GM12878 (cell line): Measurements from ENCODE around the gene CNOT3. TPM values are rescaled to one million over a fixed set of nuclear protein-coding genes. Genes with fewer than 3 reads are reported as not detected.

Experiments used
- ATAC-seq: fragments of 200-7000 bp; cut with Tn5 transposase; 3 replicates; pipeline ENCODE4 v1.9.1; 2020; ENCODE audit warnings: mild to moderate bottlenecking, moderate library complexity
- BruUV-seq: library from RNA; stranded (reverse); fragments of 400-500 nt; replicated peaks from 2 replicates; lab custom pipeline; 2021; lab: Mats Ljungman, UMichigan
- CTCF ChIA-PET: fragments of 300-600 bp; sonication (Branson Sonifier 250); formaldehyde crosslinking; extraction: SDS; loops from one replicate; lab custom pipeline; 2021; ENCODE audit warnings: inconsistent platforms; lab: Yijun Ruan, JAX
- POLR2A ChIA-PET: fragments of 350-600 bp; formaldehyde crosslinking; extraction: SDS; loops from one replicate; lab custom pipeline; 2021; ENCODE audit warnings: inconsistent platforms; lab: Charles Lee
- RAD21 ChIA-PET: fragments of 300-600 bp; sonication (Branson Sonifier 250); formaldehyde crosslinking; loops from one replicate; lab custom pipeline; 2023; ENCODE audit warnings: antibody characterized with exemption; ENCODE audit not compliant: unreplicated experiment; lab: Charles Lee
- SMC1A ChIA-PET: fragments of 300-600 bp; sonication (Branson Sonifier 250); formaldehyde crosslinking; loops from one replicate; lab custom pipeline; 2023; ENCODE audit not compliant: unreplicated experiment, uncharacterized antibody; lab: Charles Lee
- DNase-seq: peaks from one replicate; pipeline ENCODE4 v3.0.0-alpha.2; 2011; ENCODE audit warnings: low read depth, low spot score
- FAIRE-seq: peaks from 3 replicates; lab custom pipeline; 2011; peaks lifted over from hg19 to GRCh38; lab: Jason Lieb, UNC
- H2AFZ ChIP-seq: 2 replicates; pipeline ENCODE4 v1.6.0; 2011; ENCODE audit warnings: low read depth, low read length, control low read depth; ENCODE audit not compliant: control insufficient read depth
- H3K27ac ChIP-seq: 2 replicates; pipeline ENCODE4 v1.5.1; 2011; ENCODE audit warnings: control low read depth; ENCODE audit not compliant: control insufficient read depth, insufficient read depth
- H3K27me3 ChIP-seq, 2 experiments: replicated peaks in 1 of 2; 2 replicates each; pipeline versions ENCODE4 v1.6.0 to v1.6.1; 2011; ENCODE audit warnings: low read length in 1 of 2; ENCODE audit not compliant: control insufficient read depth in 2 of 2, insufficient read depth in 2 of 2
- H3K36me3 ChIP-seq, 2 experiments: 2 replicates each; pipeline ENCODE4 v1.5.1; 2011; ENCODE audit warnings: low read length in 1 of 2; ENCODE audit not compliant: control insufficient read depth in 2 of 2, insufficient read depth in 2 of 2
- H3K4me1 ChIP-seq: 2 replicates; pipeline ENCODE4 v1.6.1; 2011; ENCODE audit warnings: mild to moderate bottlenecking, low read length, moderate library complexity, mixed read lengths; ENCODE audit not compliant: control insufficient read depth, insufficient read depth
- H3K4me2 ChIP-seq: 2 replicates; pipeline ENCODE4 v1.6.0; 2011; ENCODE audit warnings: control low read depth; ENCODE audit not compliant: control insufficient read depth, insufficient read depth
- H3K4me3 ChIP-seq: fragments of 200-600 bp; sonication (generic); 2 replicates; pipeline ENCODE4 v1.5.1; 2016
- H3K79me2 ChIP-seq: 2 replicates; pipeline ENCODE4 v1.6.0; 2011; ENCODE audit warnings: low read length; ENCODE audit not compliant: control insufficient read depth, insufficient read depth
- H3K9ac ChIP-seq: 2 replicates; pipeline ENCODE4 v1.8.0; 2011; ENCODE audit warnings: low read length, control low read depth, mixed read lengths; ENCODE audit not compliant: control insufficient read depth, insufficient read depth
- H3K9me3 ChIP-seq: replicated peaks from 3 replicates; pipeline ENCODE4 v1.5.1; 2011; ENCODE audit warnings: mild to moderate bottlenecking, low read length; ENCODE audit not compliant: control insufficient read depth, insufficient read depth
- H4K20me1 ChIP-seq: 2 replicates; pipeline ENCODE4 v1.6.0; 2011; ENCODE audit not compliant: control insufficient read depth, insufficient read depth
- ATF3 ChIP-seq: IDR thresholded peaks from 2 replicates; pipeline ENCODE4 v1.6.1; 2011; ENCODE audit warnings: low read depth, mild to moderate bottlenecking, low read length, moderate library complexity, borderline replicate concordance; ENCODE audit errors: extremely low read depth
- CHD4 ChIP-seq: fragments of 200-600 bp; sonication (generic); IDR thresholded peaks from 2 replicates; pipeline ENCODE4 v1.6.1; 2016; ENCODE audit warnings: mild to moderate bottlenecking
- IRF3 ChIP-seq: fragments of 450-650 bp; IDR thresholded peaks from 2 replicates; pipeline ENCODE4 v1.6.1; 2014; ENCODE audit warnings: mild to moderate bottlenecking
- IRF5 ChIP-seq: fragments of 450-650 bp; IDR thresholded peaks from 2 replicates; pipeline ENCODE4 v1.6.1; 2017; ENCODE audit warnings: borderline replicate concordance
- LARP7 ChIP-seq: fragments of 450-650 bp; IDR thresholded peaks from 2 replicates; pipeline ENCODE4 v1.6.1; 2017; ENCODE audit warnings: mild to moderate bottlenecking
- NKRF ChIP-seq: fragments of 450-650 bp; conservative IDR thresholded peaks from 2 replicates; pipeline ENCODE4 v1.6.1; 2017; ENCODE audit warnings: mild to moderate bottlenecking, moderate library complexity
- PBX3 ChIP-seq: IDR thresholded peaks from 2 replicates; pipeline ENCODE4 v1.6.1; 2011; ENCODE audit warnings: mild to moderate bottlenecking, low read depth, low read length, moderate library complexity; ENCODE audit not compliant: insufficient replicate concordance
- POLR2A ChIP-seq: IDR thresholded peaks from 2 replicates; pipeline ENCODE4 v1.6.1; 2011; ENCODE audit warnings: low read depth, mild to moderate bottlenecking, low read length
- SMAD1 ChIP-seq: fragments of 450-650 bp; IDR thresholded peaks from 2 replicates; pipeline ENCODE4 v1.6.1; 2018; ENCODE audit warnings: mild to moderate bottlenecking, low read depth; ENCODE audit not compliant: partially characterized antibody
- SMC3 ChIP-seq: IDR thresholded peaks from 2 replicates; pipeline ENCODE4 v1.6.1; 2011; ENCODE audit warnings: low read length, improper control_type of control experiment, borderline replicate concordance
- SUPT20H ChIP-seq: IDR thresholded peaks from 2 replicates; pipeline ENCODE4 v1.6.1; 2011; ENCODE audit warnings: low read depth, mild to moderate bottlenecking, low read length, moderate library complexity, borderline replicate concordance; ENCODE audit not compliant: control insufficient read depth
- WRNIP1 ChIP-seq: IDR thresholded peaks from 2 replicates; pipeline ENCODE4 v1.6.1; 2011; ENCODE audit warnings: low read depth, low read length, improper control_type of control experiment, borderline replicate concordance
- ZBTB4 ChIP-seq: fragments of 450-650 bp; formaldehyde crosslinking; IDR thresholded peaks from 2 replicates; pipeline ENCODE4 v1.4.0; 2022; ENCODE audit warnings: mild to moderate bottlenecking, moderate library complexity
- ZNF24 ChIP-seq: fragments of 450-650 bp; IDR thresholded peaks from 2 replicates; pipeline ENCODE4 v1.6.1; 2017; ENCODE audit warnings: antibody characterized with exemption, mild to moderate bottlenecking
- whole genome bisulfite sequencing: methylation state at CpG from one replicate; pipeline ENCODE4 v1.1.6; 2016; ENCODE audit warnings: low lambda C conversion rate; ENCODE audit not compliant: insufficient replicate concordance, insufficient coverage; ENCODE audit errors: missing lambda C conversion rate; 5-methylcytosine and 5-hydroxymethylcytosine counted together
- in situ Hi-C: fragments of 300-500 bp; cut with MboI; formaldehyde crosslinking; loops from 9 replicates; pipeline ENCODE4 v1.14.3; 2018; ENCODE audit warnings: mixed read lengths
- intact Hi-C: fragments of 100-400 bp; cut with micrococcal nuclease; formaldehyde crosslinking; loops from one replicate; pipeline ENCODE4 v1.14.2; 2022; ENCODE audit not compliant: unreplicated experiment
- polyA plus RNA-seq, 11 experiments: library from polyadenylated mRNA; depleted of rRNA in 4 of 11; unstranded in 6 of 11; stranded (reverse) in 5 of 11; fragments of >200 nt; fragmentation: Nextera tagmentation in 4 of 11; fragmentation: Illumina TruSeq in 1 of 11; extraction: Ambion mirVana in 4 of 11; extraction: Trizol in 1 of 11; gene quantifications; 1 replicate in 1 of 11; 2 replicates in 10 of 11; pipeline versions ENCODE4 v1.2.1 to v1.2.3, GENCODE V29; 2011 to 2016; ENCODE audit warnings: inconsistent platforms in 2 of 11, missing spikeins in 2 of 11, low read depth in 1 of 11
- total RNA-seq, 4 experiments: library from RNA; depleted of rRNA in 3 of 4; stranded (reverse); fragments of >200 nt in 3 of 4; fragmentation: Illumina TruSeq in 1 of 4; extraction: Trizol in 1 of 4; gene quantifications; 2 replicates each; pipeline versions ENCODE4 v1.2.1 to v1.2.3, GENCODE V29; 2013 to 2021

Gene CNOT3
- total and polyA plus RNA-seq, 10 of the 15 experiments (the other 5 are each of a cell fraction or from before 2014, with no cell fraction given): 0.14 to 45.1 (median 14.0) TPM

- ATAC-seq: no peak
- Histone ChIP-seq H3K9ac (no peak overlapping the region), H3K4me2 (no peak overlapping the region), H3K4me3 (no peak overlapping the region), H3K4me1 (no peaks in the 10 kb centered on the region), H3K36me3 (no peaks in the 10 kb centered on the region), H3K9me3 (no peaks in the 10 kb centered on the region; the same call in 2 of the 3 replicates), H3K27ac (no peak overlapping the region), H2AFZ (no peak overlapping the region), H3K79me2 (no peaks in the 10 kb centered on the region), H3K27me3 (no peaks in the 10 kb centered on the region), H4K20me1 (no peaks in the 10 kb centered on the region)
- FAIRE-seq: no peak
- RAD21 ChIA-PET: interaction anchor here (1.0 to 1.2 kb wide), 2 partner anchors 10 to 63 kb away, joined by 3 to 5 read pairs; partner anchors contain the start of gene LENG1
- POLR2A ChIA-PET: interaction anchor here (0.7 kb wide), 1 partner anchor 259 kb away, joined by 4 read pairs; no protein-coding TSS in a partner anchor
- no TSS peak for BruUV-seq
- CTCF ChIA-PET: interaction anchor here (0.8 to 2.6 kb wide), 5 partner anchors 11 to 97 kb away, joined by 3 to 9 read pairs (median 4); no protein-coding TSS in a partner anchor
- 58% methylated on average over 19 of the region's 21 CpGs for WGBS
- no peak for DNase-seq
- in situ Hi-C loops (no loop called here), intact Hi-C loops (no loop called here)
- SMC1A ChIA-PET: interaction anchor here (0.7 kb wide), 1 partner anchor 20 kb away, joined by 3 read pairs; the partner anchor contains the start of gene MBOAT7
- TF ChIP-seq SMC3 (no peak), ZNF24 (no peak), WRNIP1 (no peak), ATF3 (no peak), SMAD1 (no peak), IRF5 (no peak), LARP7 (no peak), PBX3 (no peak), NKRF (no peak), POLR2A (no peak), SUPT20H (no peak), ZBTB4 (CRISPR knock-in tag) (no peak), IRF3 (no peak), CHD4 (no peak)
Observed at GRCh38 chr19:54169149-54169740, 31.7 kb downstream of the CNOT3 start.
